OCI-LY3 (cell line): ENCODE data around the gene RREB1.

Experiments
- CTCF ChIP-seq: fragments of 200-600, 300-600 bp; sonication (generic); IDR thresholded peaks from 2 replicates; pipeline ENCODE4 v1.5.1; 2014; ENCODE audit warnings: antibody characterized with exemption, low read length, low read depth
- EZH2phosphoT487 ChIP-seq: fragments of 200-600 bp; shearing (Covaris generic); IDR thresholded peaks from 2 replicates; pipeline ENCODE4 v1.6.1; 2018; ENCODE audit warnings: antibody characterized with exemption, mixed run types, low read depth

GRCh38 chr6:7139835-7140470 is 32.2 kb downstream of the RREB1 start:
- TF ChIP-seq CTCF (no peak), EZH2phosphoT487 (no peak)
